ENCODE measurements around the gene PSMA7. TPM values are rescaled to one million over a fixed set of nuclear protein-coding genes. Genes with fewer than 3 reads are reported as not detected.

Gene PSMA7
- total RNA-seq, 1 experiment from 2014 or later: 332 TPM

DNA sequence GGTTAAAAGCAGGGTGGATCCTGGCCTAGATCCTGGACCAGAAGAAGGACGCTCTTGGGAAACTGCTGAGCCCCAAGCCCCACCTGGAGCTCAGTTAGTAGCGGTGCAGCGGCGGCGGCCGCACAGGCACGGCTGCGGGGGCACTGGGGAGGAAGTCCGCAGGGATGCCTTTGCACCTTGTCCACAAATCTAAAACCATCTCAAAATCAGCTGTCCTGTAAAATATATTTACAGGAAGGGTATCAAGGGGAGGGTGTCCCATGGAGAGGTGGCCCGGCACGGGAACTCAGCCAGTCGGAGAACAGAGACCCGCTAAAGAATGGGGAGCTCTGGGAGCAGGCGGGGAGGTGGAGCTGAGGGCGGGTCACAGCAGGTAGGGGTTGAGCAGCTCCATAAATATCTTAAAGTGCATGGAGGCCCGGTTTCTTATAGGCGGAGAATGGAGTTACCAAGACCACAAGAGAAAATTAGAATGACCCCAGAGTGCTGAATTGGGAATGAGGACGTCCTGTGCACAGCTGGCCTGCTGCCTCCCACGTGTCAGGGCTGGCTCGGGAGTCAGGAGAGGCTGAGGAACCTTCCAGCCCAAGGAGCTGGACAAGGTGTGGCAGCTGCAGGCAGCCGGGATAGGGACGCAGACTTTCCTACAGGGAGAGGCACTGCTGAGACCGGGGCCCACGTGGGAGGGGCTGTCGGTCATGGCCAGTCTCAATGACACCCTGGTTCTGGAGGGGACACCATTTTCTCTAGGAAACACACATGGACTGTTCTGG, 47.6 kb upstream of the PSMA7 start:
- Mint-ChIP-seq H3K36me3 (ENCODE audit: insufficient read depth in 1 of 3, low read depth in 3 of 3) (peaks cover 2 to 7% (median 5%) of the 10 kb centered on the region in 3 experiments; a peak in 5 of 7 replicates), H3K27me3 (ENCODE audit: low read depth) (no peaks in the 10 kb centered on the region), H3K9me3 (no peaks in the 10 kb centered on the region), H3K4me1 (no peaks in the 10 kb centered on the region), H3K27ac (peak overlapping the region in 1 of 3 experiments; percentile 77; a peak in 2 of 7 replicates), H3K4me3 (no peak overlapping the region; a peak in 1 of 5 replicates)
- no CpG with 5 or more reads among the region's 25 CpGs for WGBS (ENCODE audit: extremely low coverage, insufficient read length, low lambda C conversion rate)
- Histone ChIP-seq H3K23me2 (ENCODE audit: insufficient read length, low read depth, low read length, poor library complexity, severe bottlenecking) (no peaks in the 10 kb centered on the region), H3K79me1 (ENCODE audit: insufficient read depth, low read depth, low read length, poor library complexity, severe bottlenecking) (no peaks in the 10 kb centered on the region), H3K4me1 (ENCODE audit: insufficient read depth, low read length) (no peaks in the 10 kb centered on the region), H3K4me2 (ENCODE audit: insufficient read depth, insufficient read length, low read length) (no peak overlapping the region), H2AK5ac (ENCODE audit: insufficient read length, low read length) (no peak overlapping the region), H3K9ac (ENCODE audit: extremely low read depth, insufficient read length, low read length) (no peak overlapping the region), H3K9me3 (ENCODE audit: control insufficient read depth, low read depth, low read length) (no peaks in the 10 kb centered on the region), H3K27me3 (ENCODE audit: insufficient read depth, low read length) (no peaks in the 10 kb centered on the region), H3K79me2 (ENCODE audit: insufficient read depth, low read length) (no peaks in the 10 kb centered on the region; the same call in 1 of the 2 replicates), H2BK5ac (ENCODE audit: insufficient read length, low read length) (no peak overlapping the region), H4K5ac (ENCODE audit: insufficient read length, low read depth, low read length) (no peak overlapping the region), H2AFZ (ENCODE audit: low read length) (no peak overlapping the region), H3K56ac (ENCODE audit: insufficient read length, low read depth, low read length) (no peak overlapping the region), H3K23ac (ENCODE audit: insufficient read length, low read depth, low read length) (no peak overlapping the region), H2BK12ac (ENCODE audit: insufficient read length, low read depth, low read length) (no peak overlapping the region), H2BK120ac (ENCODE audit: low read depth, low read length, poor library complexity, severe bottlenecking) (no peak overlapping the region), H4K91ac (ENCODE audit: insufficient read length, low read depth, low read length) (no peak overlapping the region), H3K14ac (ENCODE audit: insufficient read depth, low read length) (no peak overlapping the region), H3T11ph (ENCODE audit: low read length) (no peak overlapping the region), H2BK20ac (ENCODE audit: low read depth, low read length, poor library complexity, severe bottlenecking) (no peak overlapping the region), H4K8ac (replicated peaks; ENCODE audit: insufficient read length, low read depth, low read length) (no peak overlapping the region), H3K4ac (ENCODE audit: low read depth, low read length) (no peak overlapping the region), H3K27ac (ENCODE audit: insufficient read length, low read depth, low read length) (no peak overlapping the region), H4K20me1 (ENCODE audit: control insufficient read depth, insufficient read depth, insufficient read length) (no peaks in the 10 kb centered on the region), H2BK15ac (ENCODE audit: low read depth, low read length) (no peak overlapping the region), H3K18ac (ENCODE audit: insufficient read length, low read depth, low read length) (no peak overlapping the region)
- DNase-seq: no peak
- TF ChIP-seq CTCF (conservative IDR thresholded peaks at IDR 0.05): peak; percentile 16; the same call in 1 of the 3 replicates
